Measurements from ENCODE around the gene BAIAP2. TPM values are rescaled to one million over a fixed set of nuclear protein-coding genes. Genes with fewer than 3 reads are reported as not detected.

Gene BAIAP2
- polyA plus RNA-seq, 2 of the 4 experiments (the other 2 are of a cell fraction): 7.1 to 27.5 TPM

DNA sequence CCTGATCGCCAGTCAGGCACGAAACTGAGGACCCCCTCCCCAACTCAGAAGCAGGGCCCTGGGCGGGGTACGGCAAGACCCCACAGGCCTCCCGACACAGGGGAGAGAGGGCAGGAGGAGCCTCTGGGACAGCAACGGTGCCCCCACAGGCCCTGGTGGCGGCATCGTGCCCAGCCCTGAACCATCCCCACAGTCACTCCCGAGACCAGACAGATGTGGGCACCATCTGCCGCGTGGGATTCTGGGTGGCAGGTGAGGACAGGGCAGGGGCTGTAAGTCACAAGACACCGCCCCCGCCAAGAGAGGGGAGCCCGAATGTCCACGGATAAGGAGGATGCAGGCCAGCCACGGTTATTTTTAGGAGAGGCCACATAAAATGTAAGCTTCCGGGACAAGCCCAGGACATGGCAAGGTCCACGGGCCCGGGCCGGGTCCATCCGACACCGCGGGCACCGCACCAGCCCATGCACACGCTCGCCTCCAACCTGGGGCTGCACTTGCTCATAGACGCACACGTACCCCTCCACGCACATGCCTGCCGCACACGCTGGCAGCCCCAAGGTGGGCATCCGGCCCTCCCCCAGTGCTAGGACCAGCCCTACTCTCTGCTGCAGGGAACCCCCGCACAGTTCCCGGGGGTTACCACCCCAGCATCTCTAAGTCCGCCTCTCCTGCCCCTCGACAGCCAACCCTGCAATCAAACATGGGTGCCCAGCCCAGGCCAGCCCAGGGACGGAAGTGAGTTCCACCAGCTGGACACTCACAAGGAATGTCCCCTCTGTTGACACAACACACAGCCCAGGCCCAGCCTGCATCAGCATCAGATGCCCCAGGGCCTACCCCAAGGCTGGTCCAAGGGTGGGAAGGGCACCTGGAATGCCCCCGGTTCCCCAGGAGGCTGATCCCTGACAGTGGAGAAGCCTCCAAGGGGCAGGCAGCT is 122.2 kb downstream of the BAIAP2 start:
- Histone ChIP-seq H3K4me2 (no peak overlapping the region), H3K9me3 (no peaks in the 10 kb centered on the region), H3K4me1 (no peaks in the 10 kb centered on the region), H3K27ac (no peak overlapping the region), H3K4me3 (no peak overlapping the region)
- DNase-seq (ENCODE audit: low read depth in 1 of 2, low spot score in 1 of 2): no peak
- WGBS (ENCODE audit: missing lambda C conversion rate): 83% methylated on average over 34 of the region's 38 CpGs
- CTCF ChIA-PET: interaction anchor here (0.9 to 11.4 kb wide), 3 partner anchors 7 to 60 kb away, joined by 3 to 121 read pairs (median 3); no protein-coding TSS in a partner anchor
- no peak for FAIRE-seq
- TF ChIP-seq EHF (CRISPR knock-in tag; IDR thresholded peaks at IDR 0.05): no peak
- TF ChIP-seq ELK1 (IDR thresholded peaks at IDR 0.05; ENCODE audit: low read depth, low read length): no peak
- TF ChIP-seq, protein P1, sequence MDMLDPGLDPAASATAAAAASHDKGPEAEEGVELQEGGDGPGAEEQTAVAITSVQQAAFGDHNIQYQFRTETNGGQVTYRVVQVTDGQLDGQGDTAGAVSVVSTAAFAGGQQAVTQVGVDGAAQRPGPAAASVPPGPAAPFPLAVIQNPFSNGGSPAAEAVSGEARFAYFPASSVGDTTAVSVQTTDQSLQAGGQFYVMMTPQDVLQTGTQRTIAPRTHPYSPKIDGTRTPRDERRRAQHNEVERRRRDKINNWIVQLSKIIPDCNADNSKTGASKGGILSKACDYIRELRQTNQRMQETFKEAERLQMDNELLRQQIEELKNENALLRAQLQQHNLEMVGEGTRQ (IDR thresholded peaks at IDR 0.05): no peak
- no peak; a peak in 1 of 6 replicates for ATAC-seq
- POLR2A ChIA-PET: no interaction called here

GRCh38 chr17:81157848-81158687 is 123.1 kb downstream of the BAIAP2 start:
- Histone ChIP-seq H3K4me3 (no peak overlapping the region), H3K9me3 (no peaks in the 10 kb centered on the region), H3K27ac (no peak overlapping the region), H3K4me2 (no peak overlapping the region), H3K4me1 (no peaks in the 10 kb centered on the region)
- TF ChIP-seq MAFK (IDR thresholded peaks at IDR 0.05; ENCODE audit: partially characterized antibody): no peak
- TF ChIP-seq, protein P2, sequence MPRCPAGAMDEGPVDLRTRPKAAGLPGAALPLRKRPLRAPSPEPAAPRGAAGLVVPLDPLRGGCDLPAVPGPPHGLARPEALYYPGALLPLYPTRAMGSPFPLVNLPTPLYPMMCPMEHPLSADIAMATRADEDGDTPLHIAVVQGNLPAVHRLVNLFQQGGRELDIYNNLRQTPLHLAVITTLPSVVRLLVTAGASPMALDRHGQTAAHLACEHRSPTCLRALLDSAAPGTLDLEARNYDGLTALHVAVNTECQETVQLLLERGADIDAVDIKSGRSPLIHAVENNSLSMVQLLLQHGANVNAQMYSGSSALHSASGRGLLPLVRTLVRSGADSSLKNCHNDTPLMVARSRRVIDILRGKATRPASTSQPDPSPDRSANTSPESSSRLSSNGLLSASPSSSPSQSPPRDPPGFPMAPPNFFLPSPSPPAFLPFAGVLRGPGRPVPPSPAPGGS (IDR thresholded peaks at IDR 0.05): no peak
- no peak for TF ChIP-seq PBX3 (IDR thresholded peaks at IDR 0.05)
- no peak for TF ChIP-seq CTCF (IDR thresholded peaks at IDR 0.05)
- TF ChIP-seq RAD21 (conservative IDR thresholded peaks at IDR 0.05 in 1 of 2, IDR thresholded peaks at IDR 0.05 in 1 of 2): no peak
- TF ChIP-seq HEYL (CRISPR knock-in tag; IDR thresholded peaks at IDR 0.05): no peak
- no peak for TF ChIP-seq CBX8 (IDR thresholded peaks at IDR 0.05)
- no peak for TF ChIP-seq ESRRA (IDR thresholded peaks at IDR 0.05; ENCODE audit: borderline replicate concordance, low read length)
- no peak for TF ChIP-seq TFCP2L1 (CRISPR knock-in tag; IDR thresholded peaks at IDR 0.05)
- no peak for TF ChIP-seq FOXS1 (CRISPR knock-in tag; IDR thresholded peaks at IDR 0.05)
- TF ChIP-seq BHLHE40 (IDR thresholded peaks at IDR 0.05; ENCODE audit: low read depth, low read length): no peak
- no peak for TF ChIP-seq POLR2AphosphoS2 (conservative IDR thresholded peaks at IDR 0.05; ENCODE audit: low read length)
- TF ChIP-seq FOSL2 (IDR thresholded peaks at IDR 0.05): no peak
- no peak for TF ChIP-seq FOSL2 (CRISPR knock-in tag; IDR thresholded peaks at IDR 0.05)
- TF ChIP-seq HDAC2 (IDR thresholded peaks at IDR 0.05): no peak
- ChIA-PET CTCF (interaction anchor here (0.9 to 11.4 kb wide), 5 partner anchors 8 to 96 kb away, joined by 3 to 121 read pairs (median 3); no protein-coding TSS in a partner anchor), POLR2A (no interaction called here)
- DNase-seq (ENCODE audit: low read depth in 1 of 2, low spot score in 1 of 2): no peak
- no peak for ATAC-seq
- 78% methylated on average over 36 of the region's 39 CpGs for WGBS (ENCODE audit: missing lambda C conversion rate)
- no peak for FAIRE-seq

All from A549 (cell line).